Dedifferentiated amniotic fluid mesenchymal stem cell (primary cell): ENCODE measurements around the gene RELCH.
A peak's percentile ranks its signal among the peaks of the same experiment; 100 is the strongest.
"Not testable (repeated sequence)": the region's sequence is repeated elsewhere in the genome, so short reads cannot be mapped to it uniquely, and the experiment has no call there.

Source experiments
- DNase-seq: peaks from one replicate; pipeline ENCODE4 v3.0.0-alpha.2; 2016; ENCODE audit errors: extremely low spot score

The RELCH gene, protein sequence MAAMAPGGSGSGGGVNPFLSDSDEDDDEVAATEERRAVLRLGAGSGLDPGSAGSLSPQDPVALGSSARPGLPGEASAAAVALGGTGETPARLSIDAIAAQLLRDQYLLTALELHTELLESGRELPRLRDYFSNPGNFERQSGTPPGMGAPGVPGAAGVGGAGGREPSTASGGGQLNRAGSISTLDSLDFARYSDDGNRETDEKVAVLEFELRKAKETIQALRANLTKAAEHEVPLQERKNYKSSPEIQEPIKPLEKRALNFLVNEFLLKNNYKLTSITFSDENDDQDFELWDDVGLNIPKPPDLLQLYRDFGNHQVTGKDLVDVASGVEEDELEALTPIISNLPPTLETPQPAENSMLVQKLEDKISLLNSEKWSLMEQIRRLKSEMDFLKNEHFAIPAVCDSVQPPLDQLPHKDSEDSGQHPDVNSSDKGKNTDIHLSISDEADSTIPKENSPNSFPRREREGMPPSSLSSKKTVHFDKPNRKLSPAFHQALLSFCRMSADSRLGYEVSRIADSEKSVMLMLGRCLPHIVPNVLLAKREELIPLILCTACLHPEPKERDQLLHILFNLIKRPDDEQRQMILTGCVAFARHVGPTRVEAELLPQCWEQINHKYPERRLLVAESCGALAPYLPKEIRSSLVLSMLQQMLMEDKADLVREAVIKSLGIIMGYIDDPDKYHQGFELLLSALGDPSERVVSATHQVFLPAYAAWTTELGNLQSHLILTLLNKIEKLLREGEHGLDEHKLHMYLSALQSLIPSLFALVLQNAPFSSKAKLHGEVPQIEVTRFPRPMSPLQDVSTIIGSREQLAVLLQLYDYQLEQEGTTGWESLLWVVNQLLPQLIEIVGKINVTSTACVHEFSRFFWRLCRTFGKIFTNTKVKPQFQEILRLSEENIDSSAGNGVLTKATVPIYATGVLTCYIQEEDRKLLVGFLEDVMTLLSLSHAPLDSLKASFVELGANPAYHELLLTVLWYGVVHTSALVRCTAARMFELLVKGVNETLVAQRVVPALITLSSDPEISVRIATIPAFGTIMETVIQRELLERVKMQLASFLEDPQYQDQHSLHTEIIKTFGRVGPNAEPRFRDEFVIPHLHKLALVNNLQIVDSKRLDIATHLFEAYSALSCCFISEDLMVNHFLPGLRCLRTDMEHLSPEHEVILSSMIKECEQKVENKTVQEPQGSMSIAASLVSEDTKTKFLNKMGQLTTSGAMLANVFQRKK

DNA sequence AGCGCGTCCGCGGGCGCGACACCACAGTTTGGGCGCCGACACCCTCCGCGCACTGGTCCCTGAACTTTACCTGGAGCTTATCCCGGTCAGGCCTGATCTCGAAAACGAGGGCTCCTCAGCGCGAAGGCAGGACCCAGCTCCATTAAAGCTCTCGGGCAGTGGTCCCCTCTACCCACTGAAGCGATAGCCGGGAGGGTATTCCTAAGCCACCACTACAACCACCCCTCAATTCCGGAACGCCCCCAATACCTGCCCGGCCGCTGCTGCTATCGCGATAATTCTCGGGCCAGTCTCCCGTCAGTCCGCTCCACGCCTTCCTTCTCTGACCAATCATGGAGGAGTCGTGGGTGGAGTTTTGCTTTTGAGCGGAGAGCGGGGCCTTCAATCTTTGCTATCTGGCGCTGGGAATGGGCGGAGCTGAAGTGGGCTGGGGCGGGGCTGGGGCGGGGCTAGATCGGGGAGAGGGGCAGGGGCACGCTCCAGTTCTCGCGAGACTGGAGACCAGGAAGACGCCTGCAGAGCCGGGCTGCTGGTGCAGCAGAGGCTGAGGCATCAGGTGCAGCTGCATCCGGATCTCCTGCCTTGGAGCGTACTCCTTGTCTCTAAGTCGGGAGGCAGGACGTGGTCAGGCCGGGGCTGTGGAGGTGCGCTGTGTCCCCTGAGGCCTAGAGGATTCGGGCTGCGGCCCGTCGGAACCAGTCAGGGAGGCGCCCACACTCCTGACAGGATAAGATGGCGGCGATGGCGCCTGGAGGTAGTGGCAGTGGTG, at the start of gene RELCH, which contains the start of gene PIGN:
RELCH (plus strand) TSS at position 482 of the 769 bp plus-strand sequence; CDS start at position 733, 251 bp downstream.
PIGN (minus strand) TSS at position 283 of the 769 bp plus-strand sequence. CDS start 25,703 bp downstream, outside the sequence.
- peak; percentile 100 for DNase-seq

DNA sequence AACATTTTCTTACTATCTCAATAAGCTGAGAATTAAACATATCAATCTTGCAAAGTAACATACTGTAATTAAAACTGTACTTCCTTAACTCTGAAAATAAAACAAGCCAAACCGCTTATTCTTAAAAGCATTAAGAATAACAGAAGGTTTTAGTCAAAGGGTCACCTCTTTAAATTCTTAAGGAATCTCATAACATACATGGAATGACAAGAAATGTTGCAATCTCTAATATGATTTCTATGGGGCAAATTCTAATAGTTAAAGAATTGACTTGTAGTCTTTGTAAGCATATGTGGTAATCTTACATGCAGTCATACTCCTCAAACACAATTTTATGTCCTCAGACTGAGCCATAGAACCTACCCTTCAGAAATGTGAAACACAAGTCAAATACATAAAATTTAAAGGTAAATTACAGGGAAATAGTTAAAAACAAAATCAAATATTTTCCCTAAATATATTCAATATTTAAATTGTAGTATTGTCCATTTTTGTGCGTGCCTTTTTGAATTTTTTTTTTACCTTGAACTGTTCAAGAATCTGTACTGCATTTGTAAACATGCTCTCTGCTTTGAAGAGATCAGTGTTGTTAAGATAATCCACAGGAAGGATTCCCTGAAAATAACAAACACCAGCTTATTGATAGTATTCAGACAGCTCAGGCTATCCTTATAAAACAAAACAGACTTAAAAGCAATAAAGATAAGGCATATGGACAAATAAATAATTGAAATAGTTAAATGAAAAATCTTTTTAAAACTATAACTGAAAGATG, 48.4 kb upstream of the RELCH start:
- no peak for DNase-seq

DNA sequence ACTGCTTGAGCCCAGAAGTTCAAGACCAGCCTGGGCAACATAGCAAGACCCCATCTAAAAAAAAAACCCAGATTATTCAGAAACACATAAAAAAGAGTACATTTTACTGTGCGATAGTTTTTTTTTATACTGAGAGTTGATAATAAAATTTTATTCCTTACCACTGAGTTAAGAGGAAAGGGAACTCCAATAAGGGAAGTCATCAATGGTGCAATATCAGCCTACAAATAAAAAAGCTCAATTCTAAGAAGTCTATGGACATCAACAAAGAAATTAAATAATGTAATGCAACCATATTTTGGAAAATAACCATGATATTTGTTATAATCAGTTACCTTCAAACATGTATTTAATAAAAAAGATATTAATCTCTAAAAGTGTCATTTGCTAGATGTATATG, 46.8 kb upstream of the RELCH start:
- no peak for DNase-seq

DNA sequence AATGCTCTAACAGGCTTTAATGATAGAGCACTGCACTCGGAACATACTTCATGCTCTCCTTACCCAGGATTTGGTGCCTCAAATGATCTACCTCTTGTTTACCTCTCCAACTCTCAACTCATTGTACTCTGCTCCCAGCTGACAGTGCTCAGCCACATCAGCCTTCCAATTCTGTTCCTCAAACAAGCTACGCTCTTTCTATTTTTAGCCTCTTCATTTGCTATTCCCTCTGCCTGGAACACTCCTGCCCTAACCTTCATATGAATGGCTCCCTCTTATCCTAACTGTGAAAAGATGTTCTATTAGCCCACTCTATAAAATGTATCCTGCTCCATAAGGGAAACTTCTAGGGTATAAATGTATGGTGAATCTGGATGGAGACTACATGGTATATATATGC, 42.7 kb upstream of the RELCH start:
- no peak for DNase-seq

DNA sequence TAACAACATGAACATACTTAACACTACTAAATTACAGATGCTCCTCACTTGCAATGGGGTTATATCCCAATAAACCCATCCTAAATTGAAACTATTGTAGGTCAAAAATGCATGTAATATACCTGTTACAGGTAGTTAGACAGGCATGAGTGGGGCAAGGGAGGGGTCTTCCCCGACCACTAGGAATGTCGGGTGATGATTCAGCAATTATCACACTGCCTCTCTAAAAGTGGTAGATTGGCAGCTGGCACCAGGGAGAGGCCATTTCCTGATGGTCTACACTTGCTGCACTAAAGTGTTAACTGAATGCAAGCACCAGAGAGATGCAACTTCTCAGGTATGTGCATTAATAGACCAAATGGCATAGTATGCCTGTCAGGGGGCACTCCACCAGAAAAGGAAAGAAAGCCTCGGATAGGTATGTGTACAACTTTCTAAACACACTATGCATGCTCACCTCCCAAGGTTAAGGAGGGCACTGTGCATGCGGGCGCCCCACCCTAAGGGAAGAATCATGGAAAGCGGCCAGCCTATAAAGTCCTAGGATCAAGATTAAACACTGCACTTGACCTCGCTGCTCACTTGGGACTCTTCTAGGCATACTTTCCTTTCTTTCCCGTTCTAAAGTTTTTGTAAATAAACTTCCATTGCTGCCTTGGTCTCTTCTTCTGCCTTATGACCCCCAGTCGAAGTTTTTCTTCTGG, 35.8 kb upstream of the RELCH start:
- DNase-seq = no peak

DNA sequence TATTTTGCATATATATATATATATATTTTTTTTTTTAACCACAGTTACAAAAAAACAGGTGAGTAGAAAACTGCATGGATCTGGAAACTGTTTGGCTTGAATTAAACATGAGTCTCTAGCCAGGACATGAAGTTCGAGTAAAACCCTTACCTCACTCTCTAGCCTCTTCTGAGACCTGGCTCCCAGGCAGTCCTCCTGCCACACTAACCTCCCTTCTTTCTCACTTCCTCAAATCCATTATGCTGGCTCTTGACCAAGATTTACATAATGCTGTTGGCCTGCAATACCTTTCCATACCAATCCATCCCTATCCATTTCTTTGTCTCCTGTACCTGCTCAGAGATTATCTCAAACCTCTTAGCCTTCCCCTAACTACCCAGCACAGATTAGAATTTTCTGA, 34.2 kb upstream of the RELCH start:
- DNase-seq = no peak

DNA sequence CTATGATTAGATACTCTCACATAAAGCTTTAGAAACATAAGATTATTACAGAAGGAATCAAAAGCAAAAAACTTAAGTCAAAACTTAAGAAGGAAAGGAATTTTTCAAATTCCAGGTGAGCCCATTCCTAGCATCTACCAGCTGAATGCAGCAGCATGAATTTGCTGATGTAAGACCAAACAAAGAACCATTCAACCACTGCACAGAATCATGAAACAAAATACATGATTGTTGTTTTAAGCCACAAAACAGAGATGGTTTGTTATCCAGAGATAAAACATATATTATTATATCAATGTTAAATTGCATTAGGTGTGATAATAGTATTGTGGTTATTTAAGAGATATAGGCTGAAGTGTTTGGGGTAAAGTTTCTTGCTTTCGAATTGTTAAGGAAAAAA, 29.2 kb upstream of the RELCH start:
- DNase-seq = no peak

DNA sequence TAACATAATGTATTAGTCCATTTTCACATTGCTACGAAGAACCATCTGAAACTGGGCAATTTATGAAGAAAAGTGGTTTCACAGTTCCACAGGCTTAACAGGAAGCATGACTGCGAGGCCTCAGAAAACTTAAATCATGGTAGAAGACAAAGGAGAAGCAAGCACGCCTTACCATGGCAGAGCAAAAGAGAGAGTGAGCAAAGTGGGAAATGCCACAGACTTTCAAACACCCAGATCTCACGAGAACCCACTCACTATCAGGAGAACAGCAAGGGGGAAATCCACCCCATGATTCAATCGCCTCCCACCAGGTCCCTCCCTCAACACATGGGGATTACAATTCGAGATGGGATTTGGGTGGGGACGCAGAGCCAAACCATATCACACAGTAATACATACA, 22.7 kb upstream of the RELCH start:
- DNase-seq = no peak

DNA sequence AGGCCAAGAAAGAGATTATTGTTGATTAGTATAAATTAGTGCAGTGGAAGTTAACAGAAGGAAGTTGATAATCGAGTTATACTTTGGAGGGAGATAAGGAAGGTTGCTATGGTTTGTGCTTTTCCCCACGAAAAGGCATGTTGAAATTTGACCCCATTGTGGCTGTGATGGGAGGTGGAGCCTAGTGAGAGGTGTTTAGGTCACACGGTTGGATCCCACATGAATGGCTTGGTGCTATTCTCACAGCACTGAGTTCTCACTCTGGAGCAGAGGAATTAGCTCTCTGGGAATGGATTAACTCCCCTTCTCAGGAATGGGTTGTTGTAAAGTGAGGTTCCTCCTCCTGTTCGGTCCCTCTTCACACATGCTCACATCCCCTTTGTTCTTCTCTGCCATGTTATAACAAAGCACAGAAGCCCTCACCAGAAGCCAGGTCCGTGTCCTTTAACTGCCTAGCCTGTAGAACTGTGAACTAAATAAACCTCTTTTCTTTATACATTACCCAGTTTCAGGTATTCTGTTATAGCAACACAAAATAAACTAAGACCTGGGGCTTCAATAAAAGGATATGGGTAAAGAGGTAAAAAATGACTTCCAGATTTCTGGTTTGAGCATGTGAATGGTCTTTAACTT, 22.1 kb upstream of the RELCH start:
- DNase-seq = no peak

DNA sequence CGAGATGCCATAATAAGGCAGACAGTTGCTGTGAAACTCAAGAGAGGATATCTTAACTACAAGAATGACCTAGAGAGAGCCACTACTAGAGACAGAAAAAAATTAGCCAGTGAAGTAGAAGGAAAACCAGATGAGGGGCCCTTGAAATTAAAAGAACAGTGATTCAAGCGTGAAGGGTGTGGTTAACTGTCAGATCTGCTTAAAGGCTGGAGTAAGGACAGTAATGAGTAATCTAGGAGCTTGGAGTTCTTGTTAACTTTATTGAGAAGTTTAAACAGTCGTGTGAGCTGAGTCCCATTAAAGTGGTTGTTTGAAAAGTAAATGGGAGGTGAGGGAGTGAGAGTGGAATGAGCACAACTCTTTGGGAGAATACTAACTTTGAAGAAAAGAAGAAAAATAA, 21.5 kb upstream of the RELCH start:
- no peak for DNase-seq

DNA sequence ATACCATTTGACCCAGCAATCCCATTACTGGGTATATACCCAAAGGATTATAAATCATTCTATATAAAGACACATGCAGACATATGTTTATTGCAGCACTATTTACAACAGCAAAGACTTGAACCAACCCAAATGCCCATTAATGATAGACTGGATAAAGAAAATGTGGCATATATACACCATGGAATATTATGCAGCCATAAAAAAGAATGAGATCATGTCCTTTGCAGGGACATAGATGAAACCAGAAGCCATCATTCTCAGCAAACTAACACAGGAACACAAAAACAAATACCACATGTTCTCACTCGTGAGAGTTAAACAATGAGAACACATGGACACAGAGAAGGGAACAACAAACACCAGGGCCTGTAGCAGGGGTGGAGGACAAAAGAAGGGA, 20.5 kb upstream of the RELCH start:
- not testable (repeated sequence) for DNase-seq

DNA sequence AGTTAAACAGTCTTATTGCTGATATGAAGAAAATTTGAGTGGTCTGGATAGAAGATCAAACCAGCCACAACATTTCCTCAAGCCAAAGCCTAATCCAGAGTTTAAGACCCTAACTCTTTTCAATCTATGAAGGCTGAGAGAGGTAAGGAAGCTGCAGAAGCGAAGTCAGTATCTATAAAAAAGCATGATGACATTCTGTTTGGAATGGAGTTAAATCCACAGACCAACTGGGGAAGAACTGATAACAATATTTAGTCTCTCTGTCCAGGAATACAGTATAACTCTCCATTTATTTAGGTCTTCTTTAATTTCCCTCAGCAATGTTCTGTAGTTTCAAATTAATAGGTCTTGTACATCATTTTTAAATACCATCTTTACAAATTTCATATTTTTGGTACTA, 16.2 kb upstream of the RELCH start:
- DNase-seq = no peak

DNA sequence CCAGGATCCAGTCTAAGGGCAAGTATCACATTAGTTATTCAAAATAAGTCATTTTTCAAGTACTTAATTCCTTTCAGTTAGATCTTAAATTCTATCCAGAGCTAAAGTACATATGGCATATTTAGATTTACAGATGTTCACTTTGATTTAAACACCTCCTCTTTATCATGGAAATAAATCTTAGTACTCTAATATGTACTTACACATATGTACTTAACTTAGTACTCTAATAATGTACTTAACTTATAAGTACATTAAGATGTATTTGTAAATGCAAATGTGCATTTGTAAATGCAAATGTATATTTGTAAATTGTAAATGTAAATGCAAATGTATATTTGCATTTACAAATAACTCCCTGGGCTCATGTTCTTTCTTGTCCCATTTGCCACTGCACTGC, 14.8 kb upstream of the RELCH start:
- no peak for DNase-seq

DNA sequence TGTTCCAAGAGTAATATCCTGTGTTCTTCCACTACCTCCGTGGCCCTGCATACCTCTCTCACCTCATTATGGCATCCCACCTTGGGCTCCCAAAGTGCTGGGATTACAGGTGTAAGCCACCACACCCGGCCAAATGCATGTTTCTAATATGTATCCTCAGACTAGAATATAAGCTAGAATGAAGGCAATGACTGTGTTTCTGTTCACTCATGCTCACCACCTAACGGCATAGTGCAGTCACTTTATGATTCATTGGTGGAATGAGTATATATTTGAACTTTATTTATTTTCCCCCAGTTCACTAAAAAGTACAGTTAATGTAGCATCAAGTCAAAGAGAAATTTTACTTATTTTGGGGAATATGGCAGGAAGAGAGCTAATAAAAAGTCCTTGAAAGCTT, 11.5 kb upstream of the RELCH start:
- DNase-seq = no peak

DNA sequence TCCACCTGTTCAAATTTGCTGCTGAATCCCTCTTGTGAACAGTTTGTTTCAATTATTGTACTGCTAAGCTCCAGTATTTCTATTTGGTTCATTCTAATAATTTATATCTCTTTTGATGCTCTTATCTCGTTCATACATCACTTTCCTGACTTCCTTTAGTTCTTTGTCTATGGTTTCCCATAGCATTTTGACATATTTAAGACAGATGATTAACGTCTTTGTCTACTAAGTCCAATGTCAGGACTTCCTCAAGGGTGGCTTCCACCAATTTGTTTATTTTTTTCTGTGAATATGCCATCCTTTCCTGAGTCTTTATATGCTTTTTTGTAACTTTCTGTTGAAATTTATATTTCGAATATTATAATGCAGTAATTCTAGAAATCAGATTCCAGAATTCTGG, 9.8 kb upstream of the RELCH start:
- DNase-seq = no peak

DNA sequence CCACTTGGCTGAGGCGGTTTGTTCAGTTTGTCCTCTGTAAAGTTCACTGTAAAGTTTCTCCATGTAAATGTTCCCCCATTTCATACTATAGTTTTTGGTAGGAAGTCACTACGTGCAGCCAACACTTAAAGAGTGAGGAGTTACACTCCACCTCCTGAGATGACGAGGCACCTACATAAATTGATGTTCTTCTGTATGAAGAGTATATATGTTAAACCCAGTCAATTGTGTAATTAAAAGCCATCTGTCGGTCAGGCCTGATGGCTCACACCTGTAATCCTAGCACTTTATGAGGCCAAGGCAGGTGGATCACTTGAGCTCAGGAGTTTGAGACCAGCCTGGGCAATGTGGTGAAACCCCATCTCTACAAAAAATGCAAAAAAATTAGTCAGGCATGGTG, 7.8 kb upstream of the RELCH start:
- no peak for DNase-seq

DNA sequence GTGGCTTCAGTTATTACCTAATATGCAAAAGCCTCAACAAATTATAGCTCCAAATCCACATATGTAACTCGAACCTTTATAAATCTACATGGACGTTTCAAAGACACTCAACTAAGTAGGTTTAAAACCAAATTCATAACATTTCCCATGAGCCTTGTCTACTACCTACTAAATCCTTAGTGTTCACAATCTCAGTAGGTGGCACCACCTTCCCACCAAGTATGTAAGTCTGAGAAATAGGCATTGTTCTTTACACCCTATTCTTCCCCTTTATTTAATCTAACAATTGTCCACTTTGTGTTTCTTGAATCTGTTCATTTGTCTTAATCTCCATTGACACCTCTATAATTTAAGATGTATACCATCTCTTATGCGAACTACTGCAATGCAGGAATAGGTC, 4.8 kb upstream of the RELCH start:
- no peak for DNase-seq

DNA sequence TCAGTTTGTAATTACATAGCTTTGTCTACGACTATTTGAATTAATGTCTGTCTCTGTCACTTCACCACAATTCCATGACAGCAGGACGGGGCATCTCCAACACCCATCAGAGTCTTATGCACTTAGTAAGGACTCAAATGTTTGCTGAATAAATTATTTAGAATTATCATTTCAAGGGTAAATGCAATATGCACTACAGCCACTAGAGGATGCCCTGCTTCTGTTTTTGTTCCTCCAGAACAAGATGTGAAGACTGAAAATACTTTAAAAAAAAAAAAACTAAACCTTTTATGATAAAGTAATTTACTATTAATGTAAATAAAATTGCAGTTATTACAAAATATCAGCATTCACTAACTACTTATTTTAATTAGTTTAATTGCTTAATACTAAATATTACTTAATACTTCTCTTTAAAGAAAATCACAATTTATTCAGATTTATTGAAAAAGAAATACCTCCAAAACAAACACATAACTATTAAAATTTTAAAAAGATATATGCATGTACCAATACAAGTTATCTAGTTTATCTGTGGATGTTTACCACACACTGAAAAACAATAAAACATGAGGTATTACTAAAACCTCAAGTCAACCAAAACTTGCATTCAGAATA, 3.4 kb upstream of the RELCH start:
- DNase-seq = peak; percentile 76

DNA sequence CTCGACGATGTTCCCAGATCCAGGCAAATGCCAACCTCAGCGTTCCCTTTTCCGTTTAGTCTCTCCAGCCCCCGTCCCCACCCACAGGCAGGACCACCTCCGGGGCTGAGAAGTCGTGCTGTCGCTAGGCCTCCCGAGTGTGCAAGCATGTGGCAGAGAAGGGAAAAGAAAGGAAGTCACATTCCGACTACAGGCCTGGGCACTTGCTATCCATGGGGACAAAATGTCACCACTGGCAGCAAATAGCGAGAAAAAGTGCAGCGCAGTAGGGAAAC, 619 bp upstream of the RELCH start:
- DNase-seq = no peak
